Endothelial cell of umbilical vein (primary cell): ENCODE data around the gene TRIM14. TPM values are rescaled to one million over a fixed set of nuclear protein-coding genes. Genes with fewer than 3 reads are reported as not detected.

ENCODE experiments used
- BruUV-seq: library from RNA; stranded (reverse); fragments of 400-500 nt; replicated peaks from 2 replicates; lab custom pipeline; 2021; lab: Mats Ljungman, UMichigan
- CTCF ChIA-PET: fragments of 300-600, 350-600 bp; sonication (Branson Sonifier 250); formaldehyde crosslinking; loops from one replicate; lab custom pipeline; 2021; ENCODE audit warnings: antibody characterized with exemption, inconsistent platforms; lab: Charles Lee
- POLR2A ChIA-PET: fragments of 300-600, 350-600 bp; sonication (Branson Sonifier 250); formaldehyde crosslinking; loops from one replicate; lab custom pipeline; 2021; ENCODE audit warnings: antibody characterized with exemption, inconsistent platforms; lab: Charles Lee
- DNase-seq: peaks from one replicate; pipeline ENCODE4 v3.0.0-alpha.2; 2011; ENCODE audit warnings: low read depth, low spot score
- FAIRE-seq: peaks from 2 replicates; lab custom pipeline; 2011; peaks lifted over from hg19 to GRCh38; lab: Jason Lieb, UNC
- H2AFZ ChIP-seq: 2 replicates; pipeline ENCODE4 v1.6.0; 2012; ENCODE audit warnings: low read depth, low read length, control low read depth, inconsistent platforms
- H3K27ac ChIP-seq: 2 replicates; pipeline ENCODE4 v1.5.1; 2011; ENCODE audit warnings: low read depth, mild to moderate bottlenecking, control low read depth, low read length, moderate library complexity; ENCODE audit not compliant: insufficient read depth
- H3K27me3 ChIP-seq, 2 experiments: 2 replicates each; pipeline versions ENCODE4 v1.6.0 to v1.6.1; 2011; ENCODE audit warnings: low read length in 2 of 2, mixed read lengths in 1 of 2; ENCODE audit not compliant: control insufficient read depth in 2 of 2, insufficient read depth in 2 of 2
- H3K36me3 ChIP-seq, 2 experiments: 2 replicates in 1 of 2; 3 replicates in 1 of 2; pipeline ENCODE4 v1.5.1; 2011; ENCODE audit warnings: low read length in 2 of 2, mild to moderate bottlenecking in 1 of 2, moderate library complexity in 1 of 2; ENCODE audit not compliant: control insufficient read depth in 2 of 2, insufficient read depth in 2 of 2; ENCODE audit errors: extremely low read depth in 1 of 2
- H3K4me1 ChIP-seq: 3 replicates; pipeline ENCODE4 v1.5.1; 2011; ENCODE audit warnings: mild to moderate bottlenecking, low read length; ENCODE audit not compliant: control insufficient read depth, insufficient read depth; ENCODE audit errors: extremely low read depth
- H3K4me2 ChIP-seq: 2 replicates; pipeline ENCODE4 v1.6.1; 2011; ENCODE audit warnings: low read length, control low read depth, mixed read lengths; ENCODE audit not compliant: insufficient read depth
- H3K4me3 ChIP-seq, 3 experiments: fragments of 200-600 bp in 1 of 3; sonication (generic), shearing (Covaris generic) in 1 of 3; replicated peaks in 1 of 3; 2 replicates each; pipeline ENCODE4 v1.5.1; 2011 to 2016; ENCODE audit warnings: control low read depth in 3 of 3, low read length in 3 of 3, mild to moderate bottlenecking in 2 of 3, inconsistent platforms in 1 of 3, low read depth in 1 of 3, moderate library complexity in 1 of 3; ENCODE audit not compliant: insufficient read depth in 1 of 3
- H3K79me2 ChIP-seq: 2 replicates; pipeline ENCODE4 v1.6.0; 2012; ENCODE audit warnings: low read length, inconsistent platforms; ENCODE audit not compliant: control insufficient read depth, insufficient read depth
- H3K9ac ChIP-seq: replicated peaks from 2 replicates; pipeline ENCODE3; 2011; ENCODE audit warnings: low read length, control low read depth; ENCODE audit not compliant: insufficient read depth; ENCODE audit errors: extremely low read depth
- H3K9me1 ChIP-seq: replicated peaks from 3 replicates; pipeline ENCODE4 v1.6.0; 2011; ENCODE audit warnings: mild to moderate bottlenecking, low read length; ENCODE audit not compliant: control insufficient read depth, insufficient read depth; ENCODE audit errors: extremely low read depth
- H3K9me3 ChIP-seq: replicated peaks from 2 replicates; pipeline ENCODE4 v1.5.1; 2012; ENCODE audit warnings: low read length, inconsistent platforms; ENCODE audit not compliant: control insufficient read depth, insufficient read depth
- H4K20me1 ChIP-seq: replicated peaks from 2 replicates; pipeline ENCODE3; 2011; ENCODE audit warnings: mild to moderate bottlenecking, low read length; ENCODE audit not compliant: control insufficient read depth, insufficient read depth; ENCODE audit errors: extremely low read depth
- EZH2 ChIP-seq: IDR thresholded peaks from 2 replicates; pipeline ENCODE4 v1.6.1; 2012; ENCODE audit warnings: borderline replicate concordance, low read depth, mild to moderate bottlenecking, moderate library complexity, low read length, inconsistent platforms; ENCODE audit not compliant: severe bottlenecking
- FOS ChIP-seq: IDR thresholded peaks from 2 replicates; pipeline ENCODE4 v1.6.1; 2011; ENCODE audit warnings: mild to moderate bottlenecking, low read length, moderate library complexity, borderline replicate concordance; ENCODE audit not compliant: insufficient read depth
- GATA2 ChIP-seq: IDR thresholded peaks from 2 replicates; pipeline ENCODE4 v1.7.0; 2011; ENCODE audit warnings: low read depth, mild to moderate bottlenecking, moderate library complexity, mixed read lengths, low read length; ENCODE audit not compliant: insufficient read length, insufficient read depth
- JUN ChIP-seq: IDR thresholded peaks from 2 replicates; pipeline ENCODE4 v1.6.1; 2011; ENCODE audit warnings: borderline replicate concordance, low read depth; ENCODE audit not compliant: insufficient read length, insufficient read depth
- MYC ChIP-seq: IDR thresholded peaks from one replicate; pipeline ENCODE4 v1.6.1; 2011; ENCODE audit warnings: mild to moderate bottlenecking, low read depth, low read length
- POLR2A ChIP-seq: IDR thresholded peaks from 2 replicates; pipeline ENCODE4 v1.6.1; 2012; ENCODE audit warnings: low read depth, mild to moderate bottlenecking, control low read depth, low read length
- POLR2AphosphoS5 ChIP-seq: IDR thresholded peaks from 2 replicates; pipeline ENCODE4 v1.6.1; 2012; ENCODE audit warnings: low read depth, mild to moderate bottlenecking, control low read depth, low read length, moderate library complexity; ENCODE audit not compliant: insufficient read depth
- dilution Hi-C: fragments of 300-500 bp; cut with MboI; formaldehyde crosslinking; loops from one replicate; pipeline ENCODE4 v1.15.0; 2019; ENCODE audit warnings: low sequenced_read_pairs; ENCODE audit not compliant: extremely low pct_ligation_motif_present
- intact Hi-C: fragments of 100-400 bp; cut with micrococcal nuclease; formaldehyde crosslinking; loops from one replicate; pipeline ENCODE4 v1.10.0; 2022
- polyA plus RNA-seq, 4 experiments: library from polyadenylated mRNA; depleted of rRNA in 3 of 4; stranded (reverse) in 3 of 4; unstranded in 1 of 4; fragments of >200 nt; gene quantifications; 2 replicates each; pipeline versions ENCODE4 v1.2.1 to v1.2.3, GENCODE V29; 2011 to 2012; ENCODE audit warnings: missing spikeins in 1 of 4
- total RNA-seq: library from RNA; stranded (reverse); gene quantifications from 2 replicates; pipeline ENCODE4 v1.2.3, GENCODE V29; 2021
- TF ChIP-seq, protein P1 (sequence below): IDR thresholded peaks from 2 replicates; pipeline ENCODE4 v1.6.1; 2011; ENCODE audit not compliant: insufficient read depth, insufficient read length
- TF ChIP-seq, protein P2 (sequence below), 2 donors: IDR thresholded peaks; 1 replicate in 1 of 2; 2 replicates in 1 of 2; pipeline ENCODE4 v1.5.1; 2011; ENCODE audit warnings: low read length in 2 of 2, mild to moderate bottlenecking in 2 of 2, moderate library complexity in 2 of 2, control low read depth in 1 of 2, inconsistent platforms in 1 of 2, low read depth in 1 of 2; ENCODE audit not compliant: insufficient read depth in 1 of 2; ENCODE audit errors: extremely low read depth in 1 of 2

TRIM14 gene
- total and polyA plus RNA-seq, 2 donors (not counting 3 experiments of a cell fraction or from before 2014, with no cell fraction given), result 4.8 to 10.7 TPM

DNA sequence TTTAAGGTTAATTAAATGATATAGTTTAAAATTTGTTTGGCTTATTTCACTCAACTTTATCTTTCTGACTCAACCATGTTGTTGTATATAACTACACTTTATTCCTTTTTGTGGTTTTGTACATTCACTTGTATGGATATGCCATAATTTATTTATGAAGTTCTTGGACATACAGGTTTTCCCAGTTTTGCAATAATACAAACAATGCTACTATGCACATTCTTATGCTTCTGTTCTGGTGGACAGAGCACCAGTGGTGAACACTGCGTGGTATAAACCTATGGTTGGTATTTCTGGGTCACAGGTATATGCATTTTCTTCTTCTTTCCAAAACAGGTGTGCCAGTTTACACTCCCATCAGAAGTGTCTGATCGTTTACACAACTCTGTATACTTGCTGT lies 35.7 kb upstream of the TRIM14 start:
- Histone ChIP-seq H3K27ac (no peak overlapping the region), H4K20me1 (no peaks in the 10 kb centered on the region), H3K4me1 (no peaks in the 10 kb centered on the region), H3K79me2 (no peaks in the 10 kb centered on the region), H3K9me3 (no peaks in the 10 kb centered on the region), H3K9ac (no peak overlapping the region), H3K9me1 (no peaks in the 10 kb centered on the region), H3K4me2 (no peak overlapping the region), H3K4me3 (no peak overlapping the region), H3K27me3 (no peaks in the 10 kb centered on the region), H2AFZ (no peak overlapping the region), H3K36me3 (no peaks in the 10 kb centered on the region)
- no TSS peak for BruUV-seq
- ChIA-PET POLR2A (no interaction called here), CTCF (no interaction called here)
- FAIRE-seq (no peak), DNase-seq (no peak)
- intact Hi-C loops (no loop called here), dilution Hi-C loops (no loop called here)
- TF ChIP-seq FOS (no peak), MYC (no peak), JUN (no peak), EZH2 (no peak), POLR2A (no peak), POLR2AphosphoS5 (no peak), GATA2 (no peak)
- TF ChIP-seq, protein P1, sequence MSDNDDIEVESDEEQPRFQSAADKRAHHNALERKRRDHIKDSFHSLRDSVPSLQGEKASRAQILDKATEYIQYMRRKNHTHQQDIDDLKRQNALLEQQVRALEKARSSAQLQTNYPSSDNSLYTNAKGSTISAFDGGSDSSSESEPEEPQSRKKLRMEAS, result no peak
- TF ChIP-seq, protein P2, sequence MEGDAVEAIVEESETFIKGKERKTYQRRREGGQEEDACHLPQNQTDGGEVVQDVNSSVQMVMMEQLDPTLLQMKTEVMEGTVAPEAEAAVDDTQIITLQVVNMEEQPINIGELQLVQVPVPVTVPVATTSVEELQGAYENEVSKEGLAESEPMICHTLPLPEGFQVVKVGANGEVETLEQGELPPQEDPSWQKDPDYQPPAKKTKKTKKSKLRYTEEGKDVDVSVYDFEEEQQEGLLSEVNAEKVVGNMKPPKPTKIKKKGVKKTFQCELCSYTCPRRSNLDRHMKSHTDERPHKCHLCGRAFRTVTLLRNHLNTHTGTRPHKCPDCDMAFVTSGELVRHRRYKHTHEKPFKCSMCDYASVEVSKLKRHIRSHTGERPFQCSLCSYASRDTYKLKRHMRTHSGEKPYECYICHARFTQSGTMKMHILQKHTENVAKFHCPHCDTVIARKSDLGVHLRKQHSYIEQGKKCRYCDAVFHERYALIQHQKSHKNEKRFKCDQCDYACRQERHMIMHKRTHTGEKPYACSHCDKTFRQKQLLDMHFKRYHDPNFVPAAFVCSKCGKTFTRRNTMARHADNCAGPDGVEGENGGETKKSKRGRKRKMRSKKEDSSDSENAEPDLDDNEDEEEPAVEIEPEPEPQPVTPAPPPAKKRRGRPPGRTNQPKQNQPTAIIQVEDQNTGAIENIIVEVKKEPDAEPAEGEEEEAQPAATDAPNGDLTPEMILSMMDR (IDR thresholded peaks at IDR 0.05; ENCODE audit: extremely low read depth in 1 of 2, insufficient read depth in 1 of 2, low read depth in 1 of 2, low read length in 2 of 2), result no peak
